ENCODE data around the gene LTBP1. TPM values are rescaled to one million over a fixed set of nuclear protein-coding genes. Genes with fewer than 3 reads are reported as not detected.

Gene LTBP1
- total and polyA plus RNA-seq, 2 of the 13 experiments (the other 11 are each of a cell fraction or from before 2014, with no cell fraction given): 0.12 to 0.22 TPM

DNA sequence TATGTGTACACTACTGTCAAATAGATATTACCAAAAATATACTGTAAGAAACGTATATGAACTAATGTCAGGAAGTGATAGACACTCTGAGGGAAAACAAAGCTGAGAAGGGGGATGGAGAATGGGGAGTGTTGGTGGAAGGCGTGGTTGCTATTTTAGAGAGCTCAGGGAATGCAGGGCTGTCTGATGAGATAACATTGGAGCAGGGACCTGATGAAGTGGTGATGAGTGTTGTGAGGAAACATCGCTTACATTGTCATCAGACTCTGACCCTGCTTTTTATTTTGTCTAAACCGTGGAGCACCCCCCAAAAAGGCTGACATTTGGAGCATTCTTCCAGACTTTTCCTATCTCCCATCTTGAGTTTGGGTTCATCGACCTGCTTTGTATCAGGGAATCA is 194.7 kb downstream of the LTBP1 start:
- ChIA-PET CTCF (ENCODE audit: low intra/inter-chr PET ratio, low total read pairs) (no interaction called here), POLR2A (no interaction called here)
- H3K27me3 ChIP-seq (ENCODE audit: control insufficient read depth in 1 of 2, insufficient read depth in 2 of 2, low read length in 2 of 2): 0 out of 5 replicates have a peak, but pooled peaks cover 0 to 5% of the 10 kb centered on the region in 2 experiments
- intact Hi-C loops (cut with micrococcal nuclease; ENCODE audit: unreplicated experiment): no loop called here
- ATAC-seq (no peak), FAIRE-seq (no peak), DNase-seq (ENCODE audit: low spot score) (no peak)
- no peaks in the 10 kb centered on the region for H3K79me2 ChIP-seq (ENCODE audit: insufficient read depth, low read length)
- no peaks in the 10 kb centered on the region for H3K4me1 ChIP-seq (ENCODE audit: insufficient read depth, low read length)
- H3K9ac ChIP-seq (ENCODE audit: insufficient read depth, low read depth, low read length): no peak overlapping the region
- no peak overlapping the region for H3K4me3 ChIP-seq (replicated peaks in 1 of 3; ENCODE audit: insufficient read depth in 1 of 3, low read depth in 2 of 3, low read length in 3 of 3)
- no peak overlapping the region for H3K27ac ChIP-seq (ENCODE audit: extremely low read length, insufficient read depth, low read length)
- 29% methylated on average over 5 of the region's 5 CpGs for WGBS (ENCODE audit: low lambda C conversion rate)
- in situ Hi-C loops (cut with HindIII; ENCODE audit: extremely low pct_ligation_motif_present, low pct_unique_long_range_greater_than_20kb): no loop called here
- no peak for TF ChIP-seq MBD4 (IDR thresholded peaks at IDR 0.05; ENCODE audit: borderline replicate concordance, low read length)
- TF ChIP-seq ZNF264 (CRISPR knock-in tag; IDR thresholded peaks at IDR 0.05): no peak
- no peak for TF ChIP-seq ZNF619 (CRISPR knock-in tag; IDR thresholded peaks at IDR 0.05)
- no peak for TF ChIP-seq TOE1 (CRISPR knock-in tag; IDR thresholded peaks at IDR 0.05)
- no peak for TF ChIP-seq ZNF629 (CRISPR knock-in tag; conservative IDR thresholded peaks at IDR 0.05)
- no peak overlapping the region for H3K4me2 ChIP-seq (ENCODE audit: low read depth, low read length)
- H3K36me3 ChIP-seq (replicated peaks in 1 of 2; ENCODE audit: control insufficient read depth in 1 of 2, insufficient read depth in 2 of 2, low read length in 2 of 2): no peaks in the 10 kb centered on the region
- no TSS peak for BruUV-seq (replicated peaks)
- no peaks in the 10 kb centered on the region for H4K20me1 ChIP-seq (ENCODE audit: insufficient read depth, low read length)
- H2AFZ ChIP-seq (ENCODE audit: low read length): no peak overlapping the region
- H3K9me3 ChIP-seq (ENCODE audit: low read length): no peaks in the 10 kb centered on the region

DNA sequence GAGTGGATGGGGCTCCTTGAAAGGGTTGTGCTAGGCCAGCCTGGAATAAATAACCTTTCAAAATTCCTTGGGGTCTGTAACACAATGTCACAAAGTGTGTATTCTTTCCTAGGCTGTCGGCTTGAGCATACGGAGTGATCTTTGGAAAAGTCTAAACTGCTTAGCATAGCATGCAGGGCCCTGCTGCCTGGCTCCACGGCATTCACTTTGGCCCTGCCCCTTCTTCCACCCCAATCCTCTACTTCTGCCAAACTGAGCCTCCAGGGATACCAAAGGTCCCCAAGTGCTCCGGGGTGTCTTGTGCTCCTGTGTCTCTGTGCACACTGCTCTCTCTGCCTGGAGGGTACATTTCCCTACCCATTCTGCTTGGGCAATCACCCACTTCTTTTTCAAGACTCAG is 196.1 kb downstream of the LTBP1 start:
- Histone ChIP-seq H4K20me1 (ENCODE audit: insufficient read depth, low read length) (no peaks in the 10 kb centered on the region), H2AFZ (ENCODE audit: low read length) (no peak overlapping the region), H3K79me2 (ENCODE audit: insufficient read depth, low read length) (no peaks in the 10 kb centered on the region), H3K27me3 (ENCODE audit: control insufficient read depth in 1 of 2, insufficient read depth in 2 of 2, low read length in 2 of 2) (0 out of 5 replicates have a peak, but pooled peaks cover 0 to 5% of the 10 kb centered on the region in 2 experiments), H3K9ac (ENCODE audit: insufficient read depth, low read depth, low read length) (no peak overlapping the region), H3K4me3 (replicated peaks in 1 of 3; ENCODE audit: insufficient read depth in 1 of 3, low read depth in 2 of 3, low read length in 3 of 3) (no peak overlapping the region), H3K4me1 (ENCODE audit: insufficient read depth, low read length) (no peaks in the 10 kb centered on the region), H3K27ac (ENCODE audit: extremely low read length, insufficient read depth, low read length) (no peak overlapping the region), H3K4me2 (ENCODE audit: low read depth, low read length) (no peak overlapping the region), H3K36me3 (replicated peaks in 1 of 2; ENCODE audit: control insufficient read depth in 1 of 2, insufficient read depth in 2 of 2, low read length in 2 of 2) (no peaks in the 10 kb centered on the region), H3K9me3 (ENCODE audit: low read length) (no peaks in the 10 kb centered on the region)
- ChIA-PET CTCF (ENCODE audit: low intra/inter-chr PET ratio, low total read pairs) (no interaction called here), POLR2A (no interaction called here)
- ATAC-seq: no peak; the same call in 2 of the 3 replicates
- intact Hi-C loops (cut with micrococcal nuclease; ENCODE audit: unreplicated experiment): no loop called here
- no TSS peak for BruUV-seq (replicated peaks)
- TF ChIP-seq, protein P1, sequence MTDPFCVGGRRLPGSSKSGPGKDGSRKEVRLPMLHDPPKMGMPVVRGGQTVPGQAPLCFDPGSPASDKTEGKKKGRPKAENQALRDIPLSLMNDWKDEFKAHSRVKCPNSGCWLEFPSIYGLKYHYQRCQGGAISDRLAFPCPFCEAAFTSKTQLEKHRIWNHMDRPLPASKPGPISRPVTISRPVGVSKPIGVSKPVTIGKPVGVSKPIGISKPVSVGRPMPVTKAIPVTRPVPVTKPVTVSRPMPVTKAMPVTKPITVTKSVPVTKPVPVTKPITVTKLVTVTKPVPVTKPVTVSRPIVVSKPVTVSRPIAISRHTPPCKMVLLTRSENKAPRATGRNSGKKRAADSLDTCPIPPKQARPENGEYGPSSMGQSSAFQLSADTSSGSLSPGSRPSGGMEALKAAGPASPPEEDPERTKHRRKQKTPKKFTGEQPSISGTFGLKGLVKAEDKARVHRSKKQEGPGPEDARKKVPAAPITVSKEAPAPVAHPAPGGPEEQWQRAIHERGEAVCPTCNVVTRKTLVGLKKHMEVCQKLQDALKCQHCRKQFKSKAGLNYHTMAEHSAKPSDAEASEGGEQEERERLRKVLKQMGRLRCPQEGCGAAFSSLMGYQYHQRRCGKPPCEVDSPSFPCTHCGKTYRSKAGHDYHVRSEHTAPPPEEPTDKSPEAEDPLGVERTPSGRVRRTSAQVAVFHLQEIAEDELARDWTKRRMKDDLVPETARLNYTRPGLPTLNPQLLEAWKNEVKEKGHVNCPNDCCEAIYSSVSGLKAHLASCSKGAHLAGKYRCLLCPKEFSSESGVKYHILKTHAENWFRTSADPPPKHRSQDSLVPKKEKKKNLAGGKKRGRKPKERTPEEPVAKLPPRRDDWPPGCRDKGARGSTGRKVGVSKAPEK (CRISPR knock-in tag; IDR thresholded peaks at IDR 0.05; ENCODE audit: borderline replicate concordance): no peak
- no peak for TF ChIP-seq ZNF792 (CRISPR knock-in tag; IDR thresholded peaks at IDR 0.05)
- no peak for TF ChIP-seq ZNF549 (CRISPR knock-in tag; IDR thresholded peaks at IDR 0.05)
- no peak for TF ChIP-seq ZNF235 (CRISPR knock-in tag; IDR thresholded peaks at IDR 0.05; ENCODE audit: borderline replicate concordance)
- no peak for DNase-seq (ENCODE audit: low spot score)
- WGBS (ENCODE audit: low lambda C conversion rate): 66% methylated on average over 4 of the region's 4 CpGs
- FAIRE-seq: no peak
- in situ Hi-C loops (cut with HindIII; ENCODE audit: extremely low pct_ligation_motif_present, low pct_unique_long_range_greater_than_20kb): no loop called here

Measured in HepG2 (cell line).